ENCODE data around the gene SCARB1.

Gene SCARB1

GRCh38 chr12:124737040-124737419, 126.6 kb downstream of the SCARB1 start:
- H3K4me3 ChIP-seq (ENCODE audit: low read length) = no peak overlapping the region

DNA sequence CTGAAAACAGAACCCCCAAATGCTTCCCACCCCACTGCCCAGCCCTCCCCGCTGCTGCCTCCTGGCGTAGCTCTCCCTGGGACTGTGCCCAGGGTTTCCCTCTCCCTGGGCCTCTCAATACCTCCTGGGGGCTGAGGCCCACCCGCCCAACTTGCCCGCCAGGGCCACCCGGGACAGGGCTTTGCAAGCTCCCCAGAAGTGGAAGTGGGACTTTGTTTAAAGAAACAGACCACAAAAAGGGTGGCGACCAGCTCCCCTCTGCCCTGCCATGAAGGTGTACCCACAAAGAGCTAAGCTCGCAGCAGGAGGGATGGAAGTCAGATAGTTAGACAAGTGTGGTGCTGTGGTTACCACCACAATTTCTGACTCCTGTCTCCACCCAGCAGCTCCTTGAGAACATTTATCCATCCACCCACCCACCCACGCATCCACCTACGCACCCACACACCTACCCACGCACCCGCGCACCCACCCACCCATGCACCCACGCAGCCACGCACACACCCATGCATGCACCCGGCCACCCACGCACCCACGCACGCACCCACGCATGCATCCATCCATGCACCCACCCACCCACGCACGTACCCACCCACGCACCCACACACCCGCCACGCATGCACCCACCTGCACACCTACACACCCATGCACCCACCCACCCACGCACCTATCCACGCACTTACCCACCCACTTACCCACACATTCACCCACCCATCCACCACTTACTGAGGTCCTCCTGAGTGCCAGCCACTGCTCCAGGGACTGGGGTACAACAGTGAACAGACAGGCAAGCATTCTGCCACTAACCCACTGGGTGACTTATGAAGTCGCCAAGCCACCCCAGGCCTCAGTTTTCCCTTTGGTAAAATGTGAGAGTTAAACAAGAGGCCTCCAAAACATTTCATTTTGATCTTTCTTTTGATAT, 127.3 kb downstream of the SCARB1 start:
- no peaks in the 10 kb centered on the region; the same call in 1 of the 2 replicates for H3K4me1 ChIP-seq (ENCODE audit: insufficient read depth, low read length)
- H3K9me3 ChIP-seq (ENCODE audit: insufficient read depth, low read depth, low read length) = no peaks in the 10 kb centered on the region
- no peaks in the 10 kb centered on the region for H3K27me3 ChIP-seq (ENCODE audit: insufficient read depth, low read length)
- no peak overlapping the region for H3K9ac ChIP-seq (ENCODE audit: low read depth, low read length)
- 94% methylated on average over 26 of the region's 27 CpGs for WGBS
- no peak overlapping the region for H3K4me3 ChIP-seq (ENCODE audit: low read length)
- H3K36me3 ChIP-seq (ENCODE audit: insufficient read depth, low read length) = no peaks in the 10 kb centered on the region
- no peak overlapping the region for H3K27ac ChIP-seq (ENCODE audit: low read depth, low read length)

More at GRCh38 chr12:124737040-124737419, 126.6 kb downstream of the SCARB1 start:
- Histone ChIP-seq H3K27ac (ENCODE audit: low read depth, low read length) (no peak overlapping the region), H3K36me3 (ENCODE audit: insufficient read depth, low read length) (no peaks in the 10 kb centered on the region), H3K9me3 (ENCODE audit: insufficient read depth, low read depth, low read length) (no peaks in the 10 kb centered on the region), H3K27me3 (ENCODE audit: insufficient read depth, low read length) (no peaks in the 10 kb centered on the region), H3K4me1 (ENCODE audit: insufficient read depth, low read length) (no peaks in the 10 kb centered on the region; the same call in 1 of the 2 replicates), H3K9ac (ENCODE audit: low read depth, low read length) (no peak overlapping the region)
- WGBS = 80% methylated on average over 8 of the region's 8 CpGs

GRCh38 chr12:124734224-124734788, 129.4 kb downstream of the SCARB1 start:
- Histone ChIP-seq H3K27me3 (ENCODE audit: insufficient read depth, low read length) (no peaks in the 10 kb centered on the region), H3K27ac (ENCODE audit: low read depth, low read length) (peak overlapping the region; percentile 36; the same call in 1 of the 2 replicates), H3K4me1 (ENCODE audit: insufficient read depth, low read length) (no peaks in the 10 kb centered on the region; the same call in 1 of the 2 replicates), H3K9me3 (ENCODE audit: insufficient read depth, low read depth, low read length) (no peaks in the 10 kb centered on the region), H3K36me3 (ENCODE audit: insufficient read depth, low read length) (no peaks in the 10 kb centered on the region), H3K9ac (ENCODE audit: low read depth, low read length) (no peak overlapping the region), H3K4me3 (ENCODE audit: low read length) (no peak overlapping the region)
- 36% methylated on average over 22 of the region's 22 CpGs for WGBS

DNA sequence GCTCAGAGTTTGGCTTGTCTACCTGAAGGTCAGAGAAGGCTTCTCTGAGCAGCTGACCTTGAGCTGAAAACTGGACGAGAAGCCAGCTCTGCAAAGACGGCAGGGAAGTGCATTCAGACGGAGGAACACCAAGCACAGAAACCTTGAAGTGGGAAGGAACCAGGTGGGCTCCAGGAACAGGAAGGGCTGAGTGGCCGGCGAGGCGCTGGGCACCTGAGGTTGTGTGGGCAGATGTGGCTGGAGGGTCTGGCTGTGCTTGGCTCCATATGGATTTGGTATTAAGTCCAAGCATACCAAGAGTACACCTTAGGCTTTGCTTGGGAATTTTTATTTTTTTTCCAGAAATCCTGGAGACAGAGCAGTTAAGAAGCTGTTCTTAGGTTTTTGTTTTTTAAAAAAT, 130.6 kb downstream of the SCARB1 start:
- no peak overlapping the region for H3K9ac ChIP-seq (ENCODE audit: low read depth, low read length)

GRCh38 chr12:124732275-124733075, 131.2 kb downstream of the SCARB1 start:
- no peaks in the 10 kb centered on the region for H3K36me3 ChIP-seq (ENCODE audit: insufficient read depth, low read length)
- WGBS = 63% methylated on average over 17 of the region's 17 CpGs
- no peaks in the 10 kb centered on the region; the same call in 1 of the 2 replicates for H3K4me1 ChIP-seq (ENCODE audit: insufficient read depth, low read length)
- H3K4me3 ChIP-seq (ENCODE audit: low read length) = no peak overlapping the region
- H3K9ac ChIP-seq (ENCODE audit: low read depth, low read length) = no peak overlapping the region
- H3K9me3 ChIP-seq (ENCODE audit: insufficient read depth, low read depth, low read length) = no peaks in the 10 kb centered on the region
- no peak overlapping the region for H3K27ac ChIP-seq (ENCODE audit: low read depth, low read length)
- H3K27me3 ChIP-seq (ENCODE audit: insufficient read depth, low read length) = no peaks in the 10 kb centered on the region

More for the DNA sequence above, 130.6 kb downstream of the SCARB1 start:
- Histone ChIP-seq H3K4me1 (ENCODE audit: insufficient read depth, low read length) (no peaks in the 10 kb centered on the region; the same call in 1 of the 2 replicates), H3K9me3 (ENCODE audit: insufficient read depth, low read depth, low read length) (no peaks in the 10 kb centered on the region), H3K27me3 (ENCODE audit: insufficient read depth, low read length) (no peaks in the 10 kb centered on the region), H3K27ac (ENCODE audit: low read depth, low read length) (no peak overlapping the region), H3K36me3 (ENCODE audit: insufficient read depth, low read length) (no peaks in the 10 kb centered on the region), H3K4me3 (ENCODE audit: low read length) (no peak overlapping the region)
- WGBS = 89% methylated on average over 6 of the region's 6 CpGs

DNA sequence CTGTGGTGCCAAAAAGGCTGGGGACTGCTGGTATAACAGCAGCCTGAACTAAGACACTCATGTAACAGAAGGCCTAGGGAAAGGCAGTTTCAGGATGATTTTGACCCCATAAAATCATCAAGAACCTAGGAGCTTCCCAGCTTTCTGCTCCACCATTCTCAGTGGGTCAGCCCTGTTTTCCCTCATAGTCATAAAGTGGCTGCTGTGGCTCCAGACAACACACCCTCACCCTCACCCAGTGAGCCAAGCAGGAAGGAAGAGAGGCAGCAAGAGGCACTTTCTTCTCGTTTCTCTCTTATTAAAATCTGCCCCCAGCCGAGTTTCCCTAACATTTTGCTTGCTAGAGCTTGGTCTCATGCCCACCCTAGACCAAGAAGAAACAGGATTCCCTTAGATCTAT, 131.8 kb downstream of the SCARB1 start:
- H3K36me3 ChIP-seq (ENCODE audit: insufficient read depth, low read length) = no peaks in the 10 kb centered on the region
- H3K4me3 ChIP-seq (ENCODE audit: low read length) = no peak overlapping the region
- 91% methylated on average over 2 of the region's 2 CpGs for WGBS
- H3K9ac ChIP-seq (ENCODE audit: low read depth, low read length) = no peak overlapping the region
- H3K4me1 ChIP-seq (ENCODE audit: insufficient read depth, low read length) = no peaks in the 10 kb centered on the region; the same call in 1 of the 2 replicates
- no peaks in the 10 kb centered on the region for H3K27me3 ChIP-seq (ENCODE audit: insufficient read depth, low read length)
- H3K27ac ChIP-seq (ENCODE audit: low read depth, low read length) = no peak overlapping the region
- H3K9me3 ChIP-seq (ENCODE audit: insufficient read depth, low read depth, low read length) = no peaks in the 10 kb centered on the region

- Histone ChIP-seq H3K27ac (ENCODE audit: low read depth, low read length) (no peak overlapping the region), H3K9ac (ENCODE audit: low read depth, low read length) (no peak overlapping the region), H3K4me1 (ENCODE audit: insufficient read depth, low read length) (no peaks in the 10 kb centered on the region; the same call in 1 of the 2 replicates), H3K36me3 (ENCODE audit: insufficient read depth, low read length) (no peaks in the 10 kb centered on the region), H3K9me3 (ENCODE audit: insufficient read depth, low read depth, low read length) (no peaks in the 10 kb centered on the region), H3K4me3 (ENCODE audit: low read length) (no peak overlapping the region), H3K27me3 (ENCODE audit: insufficient read depth, low read length) (no peaks in the 10 kb centered on the region)
- WGBS = 91% methylated on average over 3 of the region's 3 CpGs
Measured at GRCh38 chr12:124730455-124730932, 133.2 kb downstream of the SCARB1 start.

GRCh38 chr12:124727922-124728321, 135.7 kb downstream of the SCARB1 start:
- Histone ChIP-seq H3K9ac (ENCODE audit: low read depth, low read length) (no peak overlapping the region), H3K36me3 (ENCODE audit: insufficient read depth, low read length) (no peaks in the 10 kb centered on the region), H3K4me3 (ENCODE audit: low read length) (no peak overlapping the region), H3K27ac (ENCODE audit: low read depth, low read length) (no peak overlapping the region), H3K27me3 (ENCODE audit: insufficient read depth, low read length) (no peaks in the 10 kb centered on the region), H3K4me1 (ENCODE audit: insufficient read depth, low read length) (no peaks in the 10 kb centered on the region; the same call in 1 of the 2 replicates), H3K9me3 (ENCODE audit: insufficient read depth, low read depth, low read length) (no peaks in the 10 kb centered on the region)
- 88% methylated on average over 10 of the region's 10 CpGs for WGBS

DNA sequence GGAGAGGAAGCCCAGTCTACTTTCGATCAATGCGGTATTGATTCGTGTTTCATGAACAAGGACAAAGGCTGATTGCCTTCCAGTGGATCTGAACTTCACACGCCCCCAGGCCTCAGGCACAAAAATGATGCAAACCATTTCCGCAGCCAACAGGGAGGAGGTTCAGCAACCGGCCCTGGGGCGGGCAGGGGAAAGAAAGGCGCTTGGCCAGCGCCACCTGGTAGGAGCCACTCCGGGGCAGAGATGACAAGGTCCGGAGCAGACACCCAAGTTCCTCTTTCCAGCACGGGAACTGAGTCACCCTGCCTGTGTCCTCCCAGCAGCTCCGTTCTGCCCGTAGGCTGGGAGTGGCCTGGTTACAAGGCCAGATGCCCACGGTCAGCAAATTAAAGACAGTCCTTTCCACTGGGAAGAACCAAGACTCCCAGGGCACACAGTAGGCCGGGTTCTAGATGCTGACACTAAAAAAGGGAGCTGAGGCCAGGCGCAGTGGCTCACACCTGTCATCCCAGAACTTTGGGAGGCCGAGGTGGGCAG, 136.3 kb downstream of the SCARB1 start:
- no peaks in the 10 kb centered on the region for H3K4me1 ChIP-seq (ENCODE audit: insufficient read depth, low read length)
- H3K27me3 ChIP-seq (ENCODE audit: insufficient read depth, low read length) = no peaks in the 10 kb centered on the region
- H3K4me3 ChIP-seq (ENCODE audit: low read length) = no peak overlapping the region
- H3K9ac ChIP-seq (ENCODE audit: low read depth, low read length) = no peak overlapping the region
- 84% methylated on average over 18 of the region's 18 CpGs for WGBS
- H3K27ac ChIP-seq (ENCODE audit: low read depth, low read length) = no peak overlapping the region
- no peaks in the 10 kb centered on the region for H3K9me3 ChIP-seq (ENCODE audit: insufficient read depth, low read depth, low read length)
- no peaks in the 10 kb centered on the region for H3K36me3 ChIP-seq (ENCODE audit: insufficient read depth, low read length)

Measured in HUES64 (cell line).